IMR-90 (cell line): ENCODE results near the gene TRPM6. TPM values are rescaled to one million over a fixed set of nuclear protein-coding genes. Genes with fewer than 3 reads are reported as not detected.

ENCODE experiments used
- ATAC-seq: fragments of 200-7000 bp; cut with Tn5 transposase; 2 replicates; pipeline ENCODE4 v1.9.1; 2020; ENCODE audit warnings: low read depth, mild to moderate bottlenecking, moderate library complexity
- BruUV-seq: library from RNA; stranded (reverse); fragments of 400-500 nt; replicated peaks from 2 replicates; lab custom pipeline; 2021; lab: Mats Ljungman, UMichigan
- CTCF ChIA-PET: fragments of 300-600 bp; formaldehyde crosslinking; extraction: SDS; loops from one replicate; lab custom pipeline; 2021; ENCODE audit warnings: antibody characterized with exemption; lab: Yijun Ruan, JAX
- POLR2A ChIA-PET: fragments of 300-600 bp; sonication (Branson Sonifier 250); formaldehyde crosslinking; loops from one replicate; lab custom pipeline; 2022; ENCODE audit warnings: antibody characterized with exemption; ENCODE audit not compliant: unreplicated experiment; lab: Charles Lee
- DNase-seq: peaks from one replicate; pipeline ENCODE4 v3.0.0; 2013
- H2AFZ ChIP-seq: replicated peaks from 2 replicates; pipeline ENCODE3; 2013; ENCODE audit warnings: low read length, mild to moderate bottlenecking; ENCODE audit not compliant: poor library complexity
- H2AK5ac ChIP-seq: 2 replicates; pipeline ENCODE4 v1.6.1; 2013; ENCODE audit warnings: low read depth, low read length, inconsistent platforms
- H2AK9ac ChIP-seq: replicated peaks from 2 replicates; pipeline ENCODE3; 2013; ENCODE audit warnings: mild to moderate bottlenecking, low read depth, low read length, moderate library complexity; ENCODE audit not compliant: poor library complexity
- H2BK120ac ChIP-seq: 2 replicates; pipeline ENCODE4 v1.6.1; 2013; ENCODE audit warnings: low read depth, low read length, inconsistent platforms
- H2BK15ac ChIP-seq: 3 replicates; pipeline ENCODE4 v1.6.1; 2013; ENCODE audit warnings: low read depth, low read length, inconsistent platforms
- H2BK20ac ChIP-seq: 2 replicates; pipeline ENCODE4 v1.6.1; 2013; ENCODE audit warnings: low read depth, mild to moderate bottlenecking, inconsistent platforms, low read length, moderate library complexity
- H2BK5ac ChIP-seq: 2 replicates; pipeline ENCODE4 v1.6.1; 2013; ENCODE audit warnings: mild to moderate bottlenecking, low read depth, low read length, inconsistent platforms; ENCODE audit not compliant: poor library complexity, severe bottlenecking
- H3K14ac ChIP-seq: replicated peaks from 2 replicates; pipeline ENCODE4 v1.6.1; 2013; ENCODE audit warnings: low read depth, low read length, inconsistent platforms
- H3K18ac ChIP-seq: 2 replicates; pipeline ENCODE4 v1.6.1; 2013; ENCODE audit warnings: low read depth, low read length, control low read depth
- H3K23ac ChIP-seq: 2 replicates; pipeline ENCODE4 v1.6.1; 2013; ENCODE audit warnings: low read depth, low read length, inconsistent platforms
- H3K27ac ChIP-seq: 2 replicates; pipeline ENCODE4 v1.5.1; 2013; ENCODE audit warnings: mild to moderate bottlenecking, control low read depth, low read length; ENCODE audit not compliant: insufficient read depth
- H3K27me3 ChIP-seq: 2 replicates; pipeline ENCODE4 v1.6.1; 2013; ENCODE audit warnings: low read length; ENCODE audit not compliant: control insufficient read depth, insufficient read depth
- H3K36me3 ChIP-seq: 2 replicates; pipeline ENCODE4 v1.6.1; 2013; ENCODE audit warnings: low read length, mixed read lengths; ENCODE audit not compliant: control insufficient read depth, insufficient read depth
- H3K4ac ChIP-seq: 2 replicates; pipeline ENCODE4 v1.6.1; 2013; ENCODE audit warnings: low read depth, low read length, inconsistent platforms
- H3K4me1 ChIP-seq: 2 replicates; pipeline ENCODE4 v1.6.1; 2013; ENCODE audit warnings: low read length, mixed read lengths; ENCODE audit not compliant: control insufficient read depth, insufficient read depth
- H3K4me2 ChIP-seq: 2 replicates; pipeline ENCODE4 v1.6.1; 2013; ENCODE audit warnings: low read depth, mild to moderate bottlenecking, control low read depth, low read length, moderate library complexity
- H3K4me3 ChIP-seq: 2 replicates; pipeline ENCODE4 v1.5.1; 2013; ENCODE audit warnings: low read depth, mild to moderate bottlenecking, control low read depth, low read length, moderate library complexity; ENCODE audit not compliant: insufficient read depth
- H3K56ac ChIP-seq: 2 replicates; pipeline ENCODE4 v1.6.1; 2013; ENCODE audit warnings: low read length, inconsistent platforms; ENCODE audit not compliant: insufficient read depth; ENCODE audit errors: extremely low read depth
- H3K79me1 ChIP-seq, 2 experiments: 2 replicates each; pipeline ENCODE4 v1.6.1; 2013; ENCODE audit warnings: low read length in 2 of 2, inconsistent platforms in 1 of 2, low read depth in 1 of 2
- H3K9ac ChIP-seq: 2 replicates; pipeline ENCODE4 v1.6.1; 2013; ENCODE audit warnings: low read depth, low read length, control low read depth
- H3K9me1 ChIP-seq: 2 replicates; pipeline ENCODE4 v1.6.1; 2013; ENCODE audit warnings: low read length, inconsistent platforms; ENCODE audit not compliant: insufficient read depth
- H3K9me3 ChIP-seq: 2 replicates; pipeline ENCODE4 v1.6.1; 2013; ENCODE audit warnings: low read length; ENCODE audit not compliant: control insufficient read depth, insufficient read depth
- H4K20me1 ChIP-seq: 2 replicates; pipeline ENCODE4 v1.6.1; 2013; ENCODE audit warnings: low read length, inconsistent platforms; ENCODE audit not compliant: insufficient read depth
- H4K5ac ChIP-seq: 2 replicates; pipeline ENCODE4 v1.6.1; 2013; ENCODE audit warnings: mild to moderate bottlenecking, low read depth, low read length, control low read depth
- H4K8ac ChIP-seq, 2 experiments: 2 replicates each; pipeline ENCODE4 v1.6.1; 2013; ENCODE audit warnings: low read depth in 2 of 2, low read length in 2 of 2, control low read depth in 1 of 2, inconsistent platforms in 1 of 2
- H4K91ac ChIP-seq: 2 replicates; pipeline ENCODE4 v1.6.1; 2013; ENCODE audit warnings: low read depth, low read length, inconsistent platforms; ENCODE audit not compliant: insufficient read depth
- CEBPB ChIP-seq: IDR thresholded peaks from 2 replicates; pipeline ENCODE4 v1.6.1; 2012; ENCODE audit warnings: low read depth, low read length, improper control_type of control experiment
- MAZ ChIP-seq: IDR thresholded peaks from 2 replicates; pipeline ENCODE4 v1.6.1; 2012; ENCODE audit warnings: low read depth, mild to moderate bottlenecking, low read length, improper control_type of control experiment, moderate library complexity, borderline replicate concordance
- MXI1 ChIP-seq: IDR thresholded peaks from 2 replicates; pipeline ENCODE4 v1.6.1; 2012; ENCODE audit warnings: low read depth, mild to moderate bottlenecking, low read length, moderate library complexity, borderline replicate concordance
- NFE2L2 ChIP-seq: fragments of 150-350 bp; IDR thresholded peaks from 2 replicates; pipeline ENCODE4 v1.6.1; 2016; ENCODE audit warnings: low read depth, mild to moderate bottlenecking, low read length
- POLR2A ChIP-seq: IDR thresholded peaks from 2 replicates; pipeline ENCODE4 v1.6.1; 2012; ENCODE audit warnings: mild to moderate bottlenecking, low read depth, low read length
- RCOR1 ChIP-seq: IDR thresholded peaks from 2 replicates; pipeline ENCODE4 v1.6.1; 2012; ENCODE audit warnings: mild to moderate bottlenecking, low read length, improper control_type of control experiment; ENCODE audit not compliant: insufficient replicate concordance
- SMC3 ChIP-seq: fragments of 150-350 bp; IDR thresholded peaks from 2 replicates; pipeline ENCODE4 v1.6.1; 2016; ENCODE audit warnings: low read depth, mild to moderate bottlenecking, antibody characterized with exemption, low read length, moderate library complexity
- whole genome bisulfite sequencing, 2 experiments: methylation state at CpG; one replicate each; pipeline versions ENCODE4 v1.1.5 to v1.1.7; 2013; ENCODE audit warnings: missing lambda C conversion rate in 2 of 2; ENCODE audit not compliant: insufficient read length in 1 of 2; ENCODE audit errors: extremely low coverage in 2 of 2; 5-methylcytosine and 5-hydroxymethylcytosine counted together
- dilution Hi-C: fragments of 300-500 bp; cut with HindIII; formaldehyde crosslinking; loops from one replicate; pipeline ENCODE4 v1.14.3; 2018; ENCODE audit warnings: low sequenced_read_pairs; ENCODE audit not compliant: unreplicated experiment
- in situ Hi-C: fragments of 300-500 bp; cut with MboI; formaldehyde crosslinking; loops from 3 replicates; pipeline ENCODE4 v1.14.3; 2019; ENCODE audit warnings: low sequenced_read_pairs, inconsistent platforms, mixed read lengths
- intact Hi-C: fragments of 100-400 bp; cut with micrococcal nuclease; formaldehyde crosslinking; loops from 2 replicates; pipeline ENCODE4 v1.10.0; 2022
- polyA plus RNA-seq, 3 experiments: library from polyadenylated mRNA; depleted of rRNA; stranded (reverse); fragments of >200 nt; gene quantifications; 2 replicates each; pipeline ENCODE4 v1.2.3, GENCODE V29; 2012; ENCODE audit warnings: low replicate concordance in 1 of 3
- total RNA-seq: library from RNA; depleted of rRNA; stranded (reverse); fragments of >200 nt; gene quantifications from 2 replicates; pipeline ENCODE4 v1.2.3, GENCODE V29; 2012

Gene TRPM6
- total and polyA plus RNA-seq, 2 of the 4 experiments (the other 2 are of a cell fraction): under 0.01 to 0.02 TPM

DNA sequence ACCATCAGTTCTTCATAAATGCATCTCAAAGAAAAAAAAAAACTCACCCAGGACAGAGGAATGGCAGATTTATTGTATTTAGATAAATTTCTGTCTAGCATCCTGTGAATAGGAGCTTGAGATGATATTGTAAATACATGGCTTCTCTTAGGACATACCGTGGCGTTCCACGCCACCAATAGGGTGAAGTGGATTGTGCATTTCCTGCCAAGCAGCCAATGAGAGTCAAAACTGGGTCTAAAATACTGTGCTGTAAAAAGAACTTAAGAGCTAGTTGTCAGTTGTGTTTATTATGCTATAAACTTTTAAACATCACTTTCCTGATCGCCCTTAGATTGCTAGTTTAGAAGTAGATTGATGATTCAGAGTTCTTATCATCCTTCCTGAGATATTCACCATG, 20.9 kb upstream of the TRPM6 start:
- no peaks in the 10 kb centered on the region for H3K9me1 ChIP-seq
- H4K8ac ChIP-seq: no peak overlapping the region
- no peak overlapping the region for H2BK120ac ChIP-seq
- H3K27me3 ChIP-seq: no peaks in the 10 kb centered on the region
- H3K14ac ChIP-seq: no peak overlapping the region
- H3K4me2 ChIP-seq: no peak overlapping the region
- no peaks in the 10 kb centered on the region for H3K36me3 ChIP-seq
- no peak overlapping the region for H2BK15ac ChIP-seq
- H3K18ac ChIP-seq: no peak overlapping the region
- no peak overlapping the region for H3K4me3 ChIP-seq
- H3K23ac ChIP-seq: no peak overlapping the region
- no peaks in the 10 kb centered on the region for H4K20me1 ChIP-seq
- POLR2A ChIA-PET: no interaction called here
- H3K4ac ChIP-seq: no peak overlapping the region
- DNase-seq (no peak), ATAC-seq (no peak)
- H4K5ac ChIP-seq: no peak overlapping the region
- H2BK20ac ChIP-seq: no peak overlapping the region
- H3K56ac ChIP-seq: no peak overlapping the region
- intact Hi-C loops: no loop called here
- H3K79me1 ChIP-seq: no peaks in the 10 kb centered on the region
- no peak overlapping the region for H3K9ac ChIP-seq
- CTCF ChIA-PET: no interaction called here
- WGBS, 2 experiments: 79% methylated on average over 3 of the region's 4 CpGs; no CpG with 5 or more reads in 1 of the 2 experiments
- H2AK5ac ChIP-seq: no peak overlapping the region
- no peak overlapping the region for H2AFZ ChIP-seq
- in situ Hi-C loops: no loop called here
- H3K27ac ChIP-seq: no peak overlapping the region
- no peak for TF ChIP-seq MXI1
- no peak for TF ChIP-seq NFE2L2
- TF ChIP-seq RCOR1: no peak
- TF ChIP-seq CEBPB: no peak
- TF ChIP-seq MAZ: no peak
- no peak for TF ChIP-seq POLR2A
- no peak for TF ChIP-seq SMC3
- H2AK9ac ChIP-seq: no peak overlapping the region
- BruUV-seq: no TSS peak
- dilution Hi-C loops: no loop called here
- H3K4me1 ChIP-seq: no peaks in the 10 kb centered on the region
- H2BK5ac ChIP-seq: no peak overlapping the region
- no peaks in the 10 kb centered on the region for H3K9me3 ChIP-seq
- H4K91ac ChIP-seq: no peak overlapping the region
